ENCODE data around the gene CFAP77. TPM values are rescaled to one million over a fixed set of nuclear protein-coding genes. Genes with fewer than 3 reads are reported as not detected.

The CFAP77 gene
- total and polyA plus RNA-seq, 2 donors from 2014 or later: 0.50 TPM; not detected in 1

GRCh38 chr9:132412089-132412488 is 2.1 kb downstream of the CFAP77 start:
- TF ChIP-seq, protein P1, sequence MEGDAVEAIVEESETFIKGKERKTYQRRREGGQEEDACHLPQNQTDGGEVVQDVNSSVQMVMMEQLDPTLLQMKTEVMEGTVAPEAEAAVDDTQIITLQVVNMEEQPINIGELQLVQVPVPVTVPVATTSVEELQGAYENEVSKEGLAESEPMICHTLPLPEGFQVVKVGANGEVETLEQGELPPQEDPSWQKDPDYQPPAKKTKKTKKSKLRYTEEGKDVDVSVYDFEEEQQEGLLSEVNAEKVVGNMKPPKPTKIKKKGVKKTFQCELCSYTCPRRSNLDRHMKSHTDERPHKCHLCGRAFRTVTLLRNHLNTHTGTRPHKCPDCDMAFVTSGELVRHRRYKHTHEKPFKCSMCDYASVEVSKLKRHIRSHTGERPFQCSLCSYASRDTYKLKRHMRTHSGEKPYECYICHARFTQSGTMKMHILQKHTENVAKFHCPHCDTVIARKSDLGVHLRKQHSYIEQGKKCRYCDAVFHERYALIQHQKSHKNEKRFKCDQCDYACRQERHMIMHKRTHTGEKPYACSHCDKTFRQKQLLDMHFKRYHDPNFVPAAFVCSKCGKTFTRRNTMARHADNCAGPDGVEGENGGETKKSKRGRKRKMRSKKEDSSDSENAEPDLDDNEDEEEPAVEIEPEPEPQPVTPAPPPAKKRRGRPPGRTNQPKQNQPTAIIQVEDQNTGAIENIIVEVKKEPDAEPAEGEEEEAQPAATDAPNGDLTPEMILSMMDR (IDR thresholded peaks at IDR 0.05; ENCODE audit: borderline replicate concordance, extremely low read depth, insufficient read depth): peak; percentile 21
- H3K9ac ChIP-seq (ENCODE audit: low read length in 3 of 3): no peak overlapping the region
- peaks cover 4% of the 10 kb centered on the region for H3K27me3 ChIP-seq (ENCODE audit: control insufficient read depth, insufficient read depth, low read length)
- DNase-seq (peak in 3 of 5 donors; percentile 35 to 60 (median 60)), FAIRE-seq (no peak)
- intact Hi-C loops (cut with DNase I): loop anchor here (10.0 kb wide), 1 partner anchor 163 kb away; no protein-coding TSS in a partner anchor
- H3K9me3 ChIP-seq (ENCODE audit: control insufficient read depth in 2 of 3, insufficient read depth in 1 of 3, low read length in 3 of 3): no peaks in the 10 kb centered on the region
- H3K4me3 ChIP-seq (ENCODE audit: low read length in 3 of 3): no peak overlapping the region
- H3K36me3 ChIP-seq (ENCODE audit: control insufficient read depth in 2 of 3, insufficient read depth in 3 of 3, low read length in 3 of 3): no peaks in the 10 kb centered on the region
- peaks cover 0 to 13% (median 0%) of the 10 kb centered on the region in 3 donors for H3K4me1 ChIP-seq (ENCODE audit: control insufficient read depth in 2 of 3, insufficient read depth in 2 of 3, low read depth in 1 of 3, low read length in 3 of 3)
- no peak overlapping the region for H3K27ac ChIP-seq (ENCODE audit: low read depth in 2 of 2, low read length in 2 of 2)

DNA sequence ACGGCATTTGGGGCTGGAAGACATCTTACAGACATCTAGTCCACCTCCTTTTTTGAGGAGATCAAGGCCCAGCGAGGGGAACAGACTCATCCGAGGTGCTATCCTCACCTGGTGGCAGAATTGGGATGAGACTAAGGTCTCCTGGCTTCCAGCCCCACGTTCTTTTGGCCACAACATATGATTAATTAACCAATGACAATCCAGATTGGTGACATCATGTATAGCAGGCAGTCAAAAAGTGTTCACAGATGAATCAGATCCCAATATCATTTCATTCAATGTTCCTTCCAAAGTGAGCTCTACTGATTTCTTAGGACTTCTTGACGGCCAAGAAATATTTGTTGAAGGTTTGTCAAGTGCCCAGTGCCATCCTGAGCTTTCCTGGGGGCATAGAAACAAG is 3.9 kb downstream of the CFAP77 start:
- TF ChIP-seq, protein P1 (IDR thresholded peaks at IDR 0.05; ENCODE audit: borderline replicate concordance, extremely low read depth, insufficient read depth): no peak
- Histone ChIP-seq H3K27me3 (ENCODE audit: control insufficient read depth, insufficient read depth, low read length) (peaks cover 4% of the 10 kb centered on the region), H3K36me3 (ENCODE audit: control insufficient read depth in 2 of 3, insufficient read depth in 3 of 3, low read length in 3 of 3) (no peaks in the 10 kb centered on the region), H3K4me3 (ENCODE audit: low read length in 3 of 3) (no peak overlapping the region), H3K9ac (ENCODE audit: low read length in 3 of 3) (no peak overlapping the region), H3K9me3 (ENCODE audit: control insufficient read depth in 2 of 3, insufficient read depth in 1 of 3, low read length in 3 of 3) (no peaks in the 10 kb centered on the region), H3K27ac (ENCODE audit: low read depth in 2 of 2, low read length in 2 of 2) (no peak overlapping the region), H3K4me1 (ENCODE audit: control insufficient read depth in 2 of 3, insufficient read depth in 2 of 3, low read depth in 1 of 3, low read length in 3 of 3) (peaks cover 0 to 11% (median 0%) of the 10 kb centered on the region in 3 donors)
- FAIRE-seq (no peak), DNase-seq (no peak)
- intact Hi-C loops (cut with DNase I): loop anchor here (10.0 kb wide), 1 partner anchor 161 kb away; no protein-coding TSS in a partner anchor

GRCh38 chr9:132414731-132415130 is 4.7 kb downstream of the CFAP77 start:
- intact Hi-C loops (cut with DNase I): loop anchor here (10.0 kb wide), 1 partner anchor 160 kb away; no protein-coding TSS in a partner anchor
- TF ChIP-seq, protein P1 (IDR thresholded peaks at IDR 0.05; ENCODE audit: borderline replicate concordance, extremely low read depth, insufficient read depth): no peak
- Histone ChIP-seq H3K9ac (ENCODE audit: low read length in 3 of 3) (no peak overlapping the region), H3K27ac (ENCODE audit: low read depth in 2 of 2, low read length in 2 of 2) (no peak overlapping the region), H3K4me3 (ENCODE audit: low read length in 3 of 3) (no peak overlapping the region), H3K9me3 (ENCODE audit: control insufficient read depth in 2 of 3, insufficient read depth in 1 of 3, low read length in 3 of 3) (no peaks in the 10 kb centered on the region), H3K36me3 (ENCODE audit: control insufficient read depth in 2 of 3, insufficient read depth in 3 of 3, low read length in 3 of 3) (no peaks in the 10 kb centered on the region), H3K27me3 (ENCODE audit: control insufficient read depth, insufficient read depth, low read length) (peaks cover 4% of the 10 kb centered on the region), H3K4me1 (ENCODE audit: control insufficient read depth in 2 of 3, insufficient read depth in 2 of 3, low read depth in 1 of 3, low read length in 3 of 3) (peaks cover 0 to 9% (median 0%) of the 10 kb centered on the region in 3 donors)
- no peak for FAIRE-seq
- DNase-seq: no peak

DNA sequence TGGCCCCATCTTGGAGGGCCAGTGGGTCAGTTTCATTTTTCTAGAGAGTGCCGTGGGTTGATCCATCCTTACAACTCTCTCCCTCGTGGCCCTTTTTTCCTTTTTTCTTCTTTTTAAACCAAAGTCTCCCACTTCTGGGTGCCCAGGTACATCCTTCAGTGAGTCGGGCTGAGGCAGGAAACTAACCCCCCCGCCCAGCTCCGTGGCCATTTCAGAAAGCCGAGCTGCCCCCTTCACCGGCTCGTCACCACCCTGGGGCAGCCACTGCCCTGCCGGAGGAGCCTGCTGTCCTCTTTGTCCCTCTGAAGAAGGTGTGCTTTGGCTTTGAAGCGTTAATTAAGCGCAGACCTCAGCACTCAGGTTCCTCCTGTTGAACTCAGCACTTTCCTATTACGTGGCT is 5.2 kb downstream of the CFAP77 start:
- Histone ChIP-seq H3K9me3 (ENCODE audit: control insufficient read depth in 2 of 3, insufficient read depth in 1 of 3, low read length in 3 of 3) (no peaks in the 10 kb centered on the region), H3K27me3 (ENCODE audit: control insufficient read depth, insufficient read depth, low read length) (peaks cover 4% of the 10 kb centered on the region), H3K27ac (ENCODE audit: low read depth in 2 of 2, low read length in 2 of 2) (no peak overlapping the region), H3K36me3 (ENCODE audit: control insufficient read depth in 2 of 3, insufficient read depth in 3 of 3, low read length in 3 of 3) (no peaks in the 10 kb centered on the region), H3K9ac (ENCODE audit: low read length in 3 of 3) (no peak overlapping the region), H3K4me3 (ENCODE audit: low read length in 3 of 3) (no peak overlapping the region), H3K4me1 (ENCODE audit: control insufficient read depth in 2 of 3, insufficient read depth in 2 of 3, low read depth in 1 of 3, low read length in 3 of 3) (peaks cover 0 to 8% (median 0%) of the 10 kb centered on the region in 3 donors)
- FAIRE-seq (no peak), DNase-seq (no peak)
- intact Hi-C loops (cut with DNase I): loop anchor here (10.0 kb wide), 1 partner anchor 160 kb away; no protein-coding TSS in a partner anchor
- TF ChIP-seq, protein P1 (IDR thresholded peaks at IDR 0.05; ENCODE audit: borderline replicate concordance, extremely low read depth, insufficient read depth): no peak
